Measurements from ENCODE around the gene L3HYPDH.

L3HYPDH gene

DNA sequence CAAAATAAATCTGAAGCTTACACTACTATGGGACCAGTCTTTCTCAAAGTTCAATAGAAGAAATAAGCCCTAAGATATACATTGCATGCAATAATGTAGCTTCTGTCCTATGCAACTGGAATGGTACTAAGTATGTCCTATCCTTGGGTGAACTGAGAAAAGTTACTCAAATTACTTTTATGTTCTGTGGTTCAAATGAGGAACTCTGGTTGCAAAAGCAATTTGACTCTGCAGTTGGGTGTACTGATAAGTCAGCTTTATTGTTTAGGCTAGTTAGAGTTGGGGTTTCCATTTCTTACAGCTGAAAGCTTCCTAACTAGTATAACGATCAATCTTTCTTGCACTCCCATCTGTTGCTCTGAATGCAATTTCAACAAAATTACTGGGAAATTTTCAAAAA, 48.2 kb downstream of the L3HYPDH start:
- no peak for TF ChIP-seq CTCF (conservative IDR thresholded peaks at IDR 0.05; ENCODE audit: low read depth)
- CTCF ChIA-PET = no interaction called here
- H3K27ac ChIP-seq = no peak overlapping the region
- DNase-seq (ENCODE audit: low spot score) = no peak
- POLR2A ChIA-PET (ENCODE audit: low non-redundant PET) = no interaction called here

GRCh38 chr14:59435101-59435500, 49.1 kb downstream of the L3HYPDH start:
- TF ChIP-seq CTCF (conservative IDR thresholded peaks at IDR 0.05; ENCODE audit: low read depth) = no peak
- POLR2A ChIA-PET (ENCODE audit: low non-redundant PET) = no interaction called here

GRCh38 chr14:59429790-59430189, 54.4 kb downstream of the L3HYPDH start:
- TF ChIP-seq CTCF (conservative IDR thresholded peaks at IDR 0.05; ENCODE audit: low read depth) = no peak
- ChIA-PET POLR2A (ENCODE audit: low non-redundant PET) (no interaction called here), CTCF (interaction anchor here (0.6 kb wide), 1 partner anchor 156 kb away, joined by 3 read pairs; no protein-coding TSS in a partner anchor)
- DNase-seq (ENCODE audit: low spot score) = no peak
- H3K27ac ChIP-seq = no peak overlapping the region

More at GRCh38 chr14:59435101-59435500, 49.1 kb downstream of the L3HYPDH start:
- CTCF ChIA-PET = no interaction called here
- H3K27ac ChIP-seq = no peak overlapping the region
- no peak for DNase-seq (ENCODE audit: low spot score)

GRCh38 chr14:59428581-59429012, 55.6 kb downstream of the L3HYPDH start:
- no peak overlapping the region for H3K27ac ChIP-seq
- peak; percentile 18 for DNase-seq (ENCODE audit: low spot score)
- POLR2A ChIA-PET (ENCODE audit: low non-redundant PET) = no interaction called here
- no peak for TF ChIP-seq CTCF (conservative IDR thresholded peaks at IDR 0.05; ENCODE audit: low read depth)
- CTCF ChIA-PET = interaction anchor here (0.6 to 0.8 kb wide), 4 partner anchors 16 to 1125 kb away, joined by 3 to 5 read pairs (median 3); no protein-coding TSS in a partner anchor

GRCh38 chr14:59427653-59428580, 56.3 kb downstream of the L3HYPDH start:
- no peak for TF ChIP-seq CTCF (conservative IDR thresholded peaks at IDR 0.05; ENCODE audit: low read depth)
- DNase-seq (ENCODE audit: low spot score) = no peak
- H3K27ac ChIP-seq = 0 out of 2 replicates have a peak overlapping the region, but pooled peaks have one; percentile 30
- POLR2A ChIA-PET (ENCODE audit: low non-redundant PET) = no interaction called here
- CTCF ChIA-PET = interaction anchor here (0.6 kb wide), 1 partner anchor 294 kb away, joined by 3 read pairs; no protein-coding TSS in a partner anchor

GRCh38 chr14:59425322-59425935, 58.8 kb downstream of the L3HYPDH start:
- TF ChIP-seq CTCF (conservative IDR thresholded peaks at IDR 0.05; ENCODE audit: low read depth) = no peak
- no peak for DNase-seq (ENCODE audit: low spot score)
- no peak overlapping the region for H3K27ac ChIP-seq
- POLR2A ChIA-PET (ENCODE audit: low non-redundant PET) = no interaction called here
- CTCF ChIA-PET = interaction anchor here (0.6 kb wide), 2 partner anchors 235 to 302 kb away, joined by 3 read pairs; no protein-coding TSS in a partner anchor
